K562 (cell line): ENCODE results near the gene DNAJB14. TPM values are rescaled to one million over a fixed set of nuclear protein-coding genes. Genes with fewer than 3 reads are reported as not detected.

ENCODE experiments used
- ATAC-seq: fragments of 200-7000 bp; cut with Tn5 transposase; 3 replicates; pipeline ENCODE4 v1.9.1; 2020; ENCODE audit warnings: moderate library complexity
- BruUV-seq: library from RNA; stranded (reverse); fragments of 400-500 nt; replicated peaks from 2 replicates; lab custom pipeline; 2021; lab: Mats Ljungman, UMichigan
- CTCF ChIA-PET: fragments of 300-600 bp; formaldehyde crosslinking; extraction: SDS; loops from one replicate; lab custom pipeline; 2021; ENCODE audit warnings: low intra/inter-chr PET ratio; lab: Yijun Ruan, JAX
- POLR2A ChIA-PET: fragments of 300-600, 350-650 bp; sonication (Branson Sonifier 250); formaldehyde crosslinking; extraction: SDS; loops from one replicate; lab custom pipeline; 2021; ENCODE audit warnings: antibody characterized with exemption, inconsistent platforms; lab: Yijun Ruan, JAX
- DNase-seq, 4 experiments: peaks; one replicate each; pipeline versions ENCODE4 v3.0.0 to v3.0.0-alpha.2; 2011 to 2018; ENCODE audit warnings: low spot score in 3 of 4, mixed read lengths in 3 of 4; ENCODE audit errors: extremely low read depth in 1 of 4
- FAIRE-seq: peaks from 2 replicates; lab custom pipeline; 2011; peaks lifted over from hg19 to GRCh38; lab: Jason Lieb, UNC
- H2AFZ ChIP-seq: 2 replicates; pipeline ENCODE4 v1.6.0; 2011; ENCODE audit warnings: low read depth, low read length, control low read depth, inconsistent platforms
- H3K27ac ChIP-seq: fragments of 200-600 bp; 3 replicates; pipeline ENCODE4 v1.8.0; 2011; ENCODE audit warnings: low read depth, mild to moderate bottlenecking, control low read depth, inconsistent platforms, low read length, moderate library complexity, mixed read lengths; ENCODE audit errors: extremely low read depth
- H3K27me3 ChIP-seq, 2 experiments: fragments of 300-600 bp in 1 of 2; 2 replicates in 1 of 2; 3 replicates in 1 of 2; pipeline versions ENCODE4 v1.6.0 to v1.8.0; 2011; ENCODE audit warnings: inconsistent platforms in 2 of 2, low read length in 2 of 2, mild to moderate bottlenecking in 1 of 2, mixed read lengths in 1 of 2, moderate library complexity in 1 of 2; ENCODE audit not compliant: control insufficient read depth in 2 of 2, insufficient read depth in 2 of 2
- H3K36me3 ChIP-seq: fragments of 300-600 bp; 3 replicates; pipeline ENCODE4 v1.8.0; 2011; ENCODE audit warnings: mild to moderate bottlenecking, low read length, inconsistent platforms; ENCODE audit not compliant: control insufficient read depth, insufficient read depth
- H3K4me1 ChIP-seq, 2 experiments: fragments of 200-600 bp in 1 of 2; replicated peaks in 1 of 2; 2 replicates in 1 of 2; 3 replicates in 1 of 2; pipeline versions ENCODE4 v1.5.1 to v1.8.0; 2011; ENCODE audit warnings: inconsistent platforms in 2 of 2, low read length in 2 of 2, mild to moderate bottlenecking in 1 of 2, mixed read lengths in 1 of 2, moderate library complexity in 1 of 2; ENCODE audit not compliant: control insufficient read depth in 2 of 2, insufficient read depth in 2 of 2
- H3K4me2 ChIP-seq: 2 replicates; pipeline ENCODE4 v1.6.1; 2011; ENCODE audit warnings: low read length, control low read depth, inconsistent platforms, mixed read lengths; ENCODE audit not compliant: insufficient read depth
- H3K4me3 ChIP-seq: fragments of 200-600 bp; sonication (generic), shearing (Covaris generic); 2 replicates; pipeline ENCODE4 v1.5.1; 2016; ENCODE audit warnings: control low read depth, inconsistent platforms
- H3K79me2 ChIP-seq: fragments of 200-600 bp; 3 replicates; pipeline ENCODE4 v1.8.0; 2011; ENCODE audit warnings: low read length, inconsistent platforms; ENCODE audit not compliant: control insufficient read depth, insufficient read depth
- H3K9ac ChIP-seq, 2 experiments: 2 replicates each; pipeline versions ENCODE4 v1.6.0 to v1.6.1; 2011; ENCODE audit warnings: low read depth in 2 of 2, low read length in 2 of 2, control low read depth in 1 of 2, inconsistent platforms in 1 of 2, mild to moderate bottlenecking in 1 of 2, mixed read lengths in 1 of 2; ENCODE audit not compliant: insufficient read depth in 1 of 2
- H3K9me1 ChIP-seq: one replicate; pipeline ENCODE4 v1.6.0; 2011; ENCODE audit warnings: inconsistent platforms, mild to moderate bottlenecking, low read length, moderate library complexity; ENCODE audit not compliant: control insufficient read depth, insufficient read depth
- H3K9me3 ChIP-seq: replicated peaks from 2 replicates; pipeline ENCODE4 v1.5.1; 2011; ENCODE audit warnings: low read depth, low read length, inconsistent platforms; ENCODE audit not compliant: control insufficient read depth, insufficient read depth
- H4K20me1 ChIP-seq: replicated peaks from 2 replicates; pipeline ENCODE4 v1.6.1; 2011; ENCODE audit warnings: low read length, inconsistent platforms, mixed read lengths; ENCODE audit not compliant: control insufficient read depth, insufficient read depth
- GATAD2B ChIP-seq: fragments of 450-650 bp; IDR thresholded peaks from 2 replicates; pipeline ENCODE4 v1.6.1; 2017; ENCODE audit warnings: mild to moderate bottlenecking, borderline replicate concordance
- GTF2F1 ChIP-seq: IDR thresholded peaks from 2 replicates; pipeline ENCODE4 v1.6.1; 2011; ENCODE audit warnings: low read depth, low read length, improper control_type of control experiment
- HDAC2 ChIP-seq: fragments of 450-650 bp; IDR thresholded peaks from 2 replicates; pipeline ENCODE4 v1.6.1; 2016; ENCODE audit warnings: mild to moderate bottlenecking
- HINFP ChIP-seq: fragments of 450-650 bp; conservative IDR thresholded peaks from 2 replicates; pipeline ENCODE4 v1.6.1; 2016; ENCODE audit warnings: missing genetic modification characterization, low read depth, mild to moderate bottlenecking, control low read depth, missing compliant biosample characterization
- HOXB6 ChIP-seq: fragments of 250-450 bp; sonication (Bioruptor Pico); IDR thresholded peaks from 2 replicates; pipeline ENCODE4 v1.5.1; 2022; ENCODE audit warnings: mild to moderate bottlenecking, borderline replicate concordance
- ILK ChIP-seq: fragments of 450-650 bp; IDR thresholded peaks from 2 replicates; pipeline ENCODE4 v1.6.1; 2016; ENCODE audit warnings: missing genetic modification characterization, low read depth, mild to moderate bottlenecking, missing compliant biosample characterization, moderate library complexity, borderline replicate concordance
- NBN ChIP-seq: fragments of 450-650 bp; IDR thresholded peaks from 2 replicates; pipeline ENCODE4 v1.6.1; 2016; ENCODE audit warnings: low read depth, mild to moderate bottlenecking
- SMAD2 ChIP-seq: fragments of 150-350 bp; IDR thresholded peaks from 2 replicates; pipeline ENCODE4 v1.6.1; 2014; ENCODE audit warnings: low read depth, mild to moderate bottlenecking, low read length
- TCF7L2 ChIP-seq: fragments of 150-350 bp; IDR thresholded peaks from 2 replicates; pipeline ENCODE4 v1.6.1; 2016; ENCODE audit warnings: low read depth, mild to moderate bottlenecking, low read length, moderate library complexity
- TEAD4 ChIP-seq, 2 experiments: sonication (generic) in 1 of 2; formaldehyde crosslinking in 1 of 2; IDR thresholded peaks; 2 replicates each; pipeline versions ENCODE4 v1.6.1 to v1.8.0; 2012 to 2022; ENCODE audit warnings: borderline replicate concordance in 1 of 2, inconsistent platforms in 1 of 2, low read length in 1 of 2, mild to moderate bottlenecking in 1 of 2, missing genetic modification reagents in 1 of 2
- ZNF146 ChIP-seq: IDR thresholded peaks from one replicate; pipeline ENCODE4 v1.6.1; 2018; ENCODE audit warnings: missing compliant biosample characterization; ENCODE audit not compliant: unreplicated experiment
- ZNF696 ChIP-seq: fragments of 250-450 bp; sonication (Bioruptor Pico); conservative IDR thresholded peaks from 2 replicates; pipeline ENCODE4 v1.4.0; 2020; ENCODE audit warnings: mild to moderate bottlenecking, moderate library complexity
- ZNF830 ChIP-seq: fragments of 250-450 bp; sonication (Bioruptor Pico); IDR thresholded peaks from 2 replicates; pipeline ENCODE4 v1.5.0; 2021; ENCODE audit warnings: mild to moderate bottlenecking
- WGBS: fragments of 100-300 bp; shearing (Covaris generic); methylation state at CpG from one replicate; pipeline ENCODE4 v1.1.6; 2016; ENCODE audit warnings: low coverage, mixed read lengths; ENCODE audit not compliant: insufficient coverage; ENCODE audit errors: missing lambda C conversion rate; 5-methylcytosine and 5-hydroxymethylcytosine counted together
- in situ Hi-C: fragments of 300-500 bp; cut with MboI; formaldehyde crosslinking; loops from 4 replicates; pipeline ENCODE4 v1.15.0; 2018; ENCODE audit warnings: inconsistent platforms, mixed read lengths
- intact Hi-C: fragments of 100-400 bp; cut with micrococcal nuclease; formaldehyde crosslinking; loops from 2 replicates; pipeline ENCODE4 v1.14.2; 2022
- polyA plus RNA-seq, 8 experiments: library from polyadenylated mRNA; depleted of rRNA in 4 of 8; stranded (reverse) in 5 of 8; unstranded in 3 of 8; fragments of >200 nt; fragmentation: Nextera tagmentation in 2 of 8; fragmentation: Illumina TruSeq in 1 of 8; extraction: Ambion mirVana in 2 of 8; extraction: Trizol in 1 of 8; gene quantifications; 2 replicates each; pipeline versions ENCODE4 v1.2.1 to v1.2.3, GENCODE V29; 2011 to 2014; ENCODE audit warnings: inconsistent platforms in 1 of 8, missing spikeins in 1 of 8
- total RNA-seq, 7 experiments: library from RNA; depleted of rRNA in 6 of 7; stranded (reverse); fragments of >200 nt in 6 of 7; fragmentation: Illumina TruSeq in 2 of 7; extraction: Trizol in 2 of 7; gene quantifications; 2 replicates each; pipeline versions ENCODE4 v1.2.1 to v1.2.3, GENCODE V29; 2011 to 2021; ENCODE audit warnings: low replicate concordance in 1 of 7
- TF ChIP-seq, protein P1 (sequence below): sonication (generic); formaldehyde crosslinking; IDR thresholded peaks from 2 replicates; pipeline ENCODE4 v1.8.1; 2022; ENCODE audit warnings: missing genetic modification reagents

DNAJB14 gene
- total and polyA plus RNA-seq, 9 of the 15 experiments (the other 6 are each of a cell fraction or from before 2014, with no cell fraction given), result 5.5 to 28.0 (median 12.7) TPM

GRCh38 chr4:99876946-99877345 lies 69.5 kb downstream of the DNAJB14 start:
- Histone ChIP-seq H3K4me1 (no peaks in the 10 kb centered on the region), H3K9ac (no peak overlapping the region), H3K36me3 (peaks cover 29% of the 10 kb centered on the region), H3K9me1 (no peaks in the 10 kb centered on the region), H3K27ac (no peak overlapping the region), H2AFZ (no peak overlapping the region), H3K9me3 (no peaks in the 10 kb centered on the region), H4K20me1 (no peaks in the 10 kb centered on the region), H3K79me2 (no peaks in the 10 kb centered on the region), H3K4me3 (no peak overlapping the region), H3K27me3 (no peaks in the 10 kb centered on the region), H3K4me2 (no peak overlapping the region)
- DNase-seq (no peak), ATAC-seq (no peak; the same call in 2 of the 3 replicates), FAIRE-seq (no peak)
- WGBS, result 44% methylated on average over 3 of the region's 3 CpGs
- no TSS peak for BruUV-seq
- POLR2A ChIA-PET, result no interaction called here
- in situ Hi-C loops (loop anchor here (10.0 kb wide), 1 partner anchor 312 kb away; the partner anchor contains the start of gene TRMT10A), intact Hi-C loops (no loop called here)
- TF ChIP-seq ZNF146 (CRISPR knock-in tag) (no peak), ILK (no peak)
- CTCF ChIA-PET, result no interaction called here

- no peaks in the 10 kb centered on the region for H3K9me1 ChIP-seq
- TF ChIP-seq, protein P1, sequence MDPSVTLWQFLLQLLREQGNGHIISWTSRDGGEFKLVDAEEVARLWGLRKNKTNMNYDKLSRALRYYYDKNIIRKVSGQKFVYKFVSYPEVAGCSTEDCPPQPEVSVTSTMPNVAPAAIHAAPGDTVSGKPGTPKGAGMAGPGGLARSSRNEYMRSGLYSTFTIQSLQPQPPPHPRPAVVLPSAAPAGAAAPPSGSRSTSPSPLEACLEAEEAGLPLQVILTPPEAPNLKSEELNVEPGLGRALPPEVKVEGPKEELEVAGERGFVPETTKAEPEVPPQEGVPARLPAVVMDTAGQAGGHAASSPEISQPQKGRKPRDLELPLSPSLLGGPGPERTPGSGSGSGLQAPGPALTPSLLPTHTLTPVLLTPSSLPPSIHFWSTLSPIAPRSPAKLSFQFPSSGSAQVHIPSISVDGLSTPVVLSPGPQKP, result no peak
- TF ChIP-seq HOXB6 (no peak), HDAC2 (no peak), HINFP (no peak), GATAD2B (no peak), SMAD2 (no peak), GTF2F1 (no peak), TCF7L2 (no peak), ZNF696 (CRISPR knock-in tag) (no peak), ZNF830 (no peak), NBN (no peak), TEAD4 (IDR thresholded peaks at IDR 0.05; ENCODE audit: low read length) (no peak), TEAD4 (CRISPR knock-in tag; IDR thresholded peaks at IDR 0.05; ENCODE audit: borderline replicate concordance) (no peak)
- TF ChIP-seq, all 486 proteins: peak for 0
- ATAC-seq, result no peak
- DNase-seq, result no peak
- ChIA-PET POLR2A (interaction anchor here (1.6 kb wide), 1 partner anchor 10 kb away, joined by 6 read pairs; no protein-coding TSS in a partner anchor), CTCF (interaction anchor here (0.7 kb wide), 1 partner anchor 13 kb away, joined by 3 read pairs; no protein-coding TSS in a partner anchor)
- Histone ChIP-seq H4K20me1 (no peaks in the 10 kb centered on the region), H3K36me3 (peaks cover 11% of the 10 kb centered on the region; the same call in 2 of the 3 replicates), H3K9ac (no peak overlapping the region), H3K4me2 (no peak overlapping the region), H3K27ac (no peak overlapping the region), H3K27me3 (no peaks in the 10 kb centered on the region), H3K9me3 (no peaks in the 10 kb centered on the region), H3K4me1 (no peaks in the 10 kb centered on the region), H2AFZ (no peak overlapping the region), H3K79me2 (no peaks in the 10 kb centered on the region), H3K4me3 (no peak overlapping the region)
- intact Hi-C loops (no loop called here), in situ Hi-C loops (loop anchor here (10.0 kb wide), 1 partner anchor 310 kb away; the partner anchor contains the start of gene TRMT10A)
- no TSS peak for BruUV-seq
- no peak for FAIRE-seq
Measured at GRCh38 chr4:99875071-99875470, 71.3 kb downstream of the DNAJB14 start.
